SK-N-SH treated with all-trans-retinoic acid at 6 μM for 48 hours (cell line): Measurements from ENCODE around the gene CSNK1D.

Source experiments
- ATAC-seq: fragments of 200-7000 bp; cut with Tn5 transposase; 3 replicates; pipeline ENCODE4 v1.9.1; 2020; ENCODE audit warnings: mild to moderate bottlenecking, moderate library complexity
- BACH2 ChIP-seq: fragments of 250-450 bp; sonication (Bioruptor Pico); IDR thresholded peaks from 2 replicates; pipeline ENCODE4 v1.9.0; 2021; ENCODE audit warnings: mild to moderate bottlenecking, borderline replicate concordance
- CSDC2 ChIP-seq: fragments of 250-450 bp; sonication (Bioruptor Pico); IDR thresholded peaks from 2 replicates; pipeline ENCODE4 v1.5.0; 2020; ENCODE audit warnings: mild to moderate bottlenecking, moderate library complexity
- ESRRG ChIP-seq: fragments of 250-450 bp; sonication (Bioruptor Pico); IDR thresholded peaks from 2 replicates; pipeline ENCODE4 v1.6.1; 2021; ENCODE audit warnings: mild to moderate bottlenecking
- GLIS3 ChIP-seq: fragments of 250-450 bp; sonication (Bioruptor Pico); IDR thresholded peaks from 2 replicates; pipeline ENCODE4 v1.5.0; 2020; ENCODE audit warnings: mild to moderate bottlenecking, moderate library complexity
- ISL1 ChIP-seq: fragments of 250-450 bp; sonication (Bioruptor Pico); IDR thresholded peaks from 2 replicates; pipeline ENCODE4 v2.1.2; 2022; ENCODE audit warnings: mild to moderate bottlenecking, moderate library complexity
- PPARA ChIP-seq: fragments of 250-450 bp; sonication (Bioruptor Pico); IDR thresholded peaks from 2 replicates; pipeline ENCODE4 v1.5.0; 2020; ENCODE audit warnings: mild to moderate bottlenecking, borderline replicate concordance
- TCF4 ChIP-seq: fragments of 250-450 bp; sonication (Bioruptor Pico); IDR thresholded peaks from 2 replicates; pipeline ENCODE4 v1.8.0; 2021; ENCODE audit warnings: mild to moderate bottlenecking, moderate library complexity, borderline replicate concordance
- TOX ChIP-seq: fragments of 250-450 bp; sonication (Bioruptor Pico); IDR thresholded peaks from 2 replicates; pipeline ENCODE4 v1.8.0; 2021; ENCODE audit warnings: mild to moderate bottlenecking, moderate library complexity, borderline replicate concordance
- ZC3H10 ChIP-seq: fragments of 250-450 bp; sonication (Bioruptor Pico); IDR thresholded peaks from 2 replicates; pipeline ENCODE4 v1.5.1; 2021; ENCODE audit warnings: mild to moderate bottlenecking, moderate library complexity
- ZFP3 ChIP-seq: fragments of 250-450 bp; sonication (Bioruptor Pico); IDR thresholded peaks from 2 replicates; pipeline ENCODE4 v1.5.0; 2020; ENCODE audit warnings: mild to moderate bottlenecking, moderate library complexity
- ZFP30 ChIP-seq: fragments of 450-650 bp; formaldehyde crosslinking; IDR thresholded peaks from 2 replicates; pipeline ENCODE4 v1.5.0; 2022; ENCODE audit warnings: mild to moderate bottlenecking, moderate library complexity
- ZNF565 ChIP-seq: fragments of 450-650 bp; formaldehyde crosslinking; conservative IDR thresholded peaks from 2 replicates; pipeline ENCODE4 v1.5.0; 2020; ENCODE audit warnings: low read depth, mild to moderate bottlenecking, moderate library complexity
- ZNF70 ChIP-seq: fragments of 450-650 bp; formaldehyde crosslinking; IDR thresholded peaks from 2 replicates; pipeline ENCODE4 v1.5.0; 2020; ENCODE audit warnings: mild to moderate bottlenecking, moderate library complexity
- ZNF8 ChIP-seq: fragments of 450-650 bp; formaldehyde crosslinking; IDR thresholded peaks from 2 replicates; pipeline ENCODE4 v1.5.0; 2020; ENCODE audit warnings: mild to moderate bottlenecking, moderate library complexity
- TF ChIP-seq, protein P1 (sequence below): fragments of 250-450 bp; sonication (Bioruptor Pico); IDR thresholded peaks from 2 replicates; pipeline ENCODE4 v1.8.0; 2021; ENCODE audit warnings: low read depth, mild to moderate bottlenecking, moderate library complexity, borderline replicate concordance
- TF ChIP-seq, protein P2 (sequence below): fragments of 250-450 bp; sonication (Bioruptor Pico); IDR thresholded peaks from 2 replicates; pipeline ENCODE4 v1.5.1; 2021; ENCODE audit warnings: mild to moderate bottlenecking, moderate library complexity
- TF ChIP-seq, protein P3 (sequence below): fragments of 250-450 bp; sonication (Bioruptor Pico); IDR thresholded peaks from 2 replicates; pipeline ENCODE4 v1.5.0; 2020; ENCODE audit warnings: mild to moderate bottlenecking, moderate library complexity
- TF ChIP-seq, protein P4 (sequence below): fragments of 250-450 bp; sonication (Bioruptor Pico); IDR thresholded peaks from 2 replicates; pipeline ENCODE4 v1.5.1; 2020; ENCODE audit warnings: low read depth, mild to moderate bottlenecking, moderate library complexity

The CSNK1D gene

DNA sequence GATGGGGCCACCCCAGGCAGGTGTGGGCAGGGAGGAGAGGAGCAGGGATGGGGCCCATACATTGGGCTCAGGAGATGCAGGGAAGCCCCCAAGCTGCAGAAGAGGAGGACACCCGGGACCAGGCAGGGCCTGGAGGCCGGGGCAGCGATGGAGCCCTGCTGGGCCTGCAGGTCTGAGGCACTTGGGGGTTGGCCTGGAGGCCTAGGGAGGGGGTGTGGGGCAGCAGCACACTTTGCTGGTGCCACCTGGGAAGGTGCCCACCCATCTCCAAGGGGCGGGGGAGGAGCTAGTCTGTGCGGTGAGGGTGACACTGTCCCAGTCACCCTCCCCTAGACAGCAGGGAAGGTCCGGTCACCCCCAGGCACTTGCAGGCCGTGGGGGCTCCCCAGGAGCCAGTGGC lies 54.4 kb downstream of the CSNK1D start:
- TF ChIP-seq, protein P1, sequence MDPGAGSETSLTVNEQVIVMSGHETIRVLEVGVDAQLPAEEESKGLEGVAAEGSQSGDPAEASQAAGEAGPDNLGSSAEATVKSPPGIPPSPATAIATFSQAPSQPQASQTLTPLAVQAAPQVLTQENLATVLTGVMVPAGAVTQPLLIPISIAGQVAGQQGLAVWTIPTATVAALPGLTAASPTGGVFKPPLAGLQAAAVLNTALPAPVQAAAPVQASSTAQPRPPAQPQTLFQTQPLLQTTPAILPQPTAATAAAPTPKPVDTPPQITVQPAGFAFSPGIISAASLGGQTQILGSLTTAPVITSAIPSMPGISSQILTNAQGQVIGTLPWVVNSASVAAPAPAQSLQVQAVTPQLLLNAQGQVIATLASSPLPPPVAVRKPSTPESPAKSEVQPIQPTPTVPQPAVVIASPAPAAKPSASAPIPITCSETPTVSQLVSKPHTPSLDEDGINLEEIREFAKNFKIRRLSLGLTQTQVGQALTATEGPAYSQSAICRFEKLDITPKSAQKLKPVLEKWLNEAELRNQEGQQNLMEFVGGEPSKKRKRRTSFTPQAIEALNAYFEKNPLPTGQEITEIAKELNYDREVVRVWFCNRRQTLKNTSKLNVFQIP (CRISPR knock-in tag), result no peak
- no peak for TF ChIP-seq ZFP30 (CRISPR knock-in tag)
- TF ChIP-seq, protein P2, sequence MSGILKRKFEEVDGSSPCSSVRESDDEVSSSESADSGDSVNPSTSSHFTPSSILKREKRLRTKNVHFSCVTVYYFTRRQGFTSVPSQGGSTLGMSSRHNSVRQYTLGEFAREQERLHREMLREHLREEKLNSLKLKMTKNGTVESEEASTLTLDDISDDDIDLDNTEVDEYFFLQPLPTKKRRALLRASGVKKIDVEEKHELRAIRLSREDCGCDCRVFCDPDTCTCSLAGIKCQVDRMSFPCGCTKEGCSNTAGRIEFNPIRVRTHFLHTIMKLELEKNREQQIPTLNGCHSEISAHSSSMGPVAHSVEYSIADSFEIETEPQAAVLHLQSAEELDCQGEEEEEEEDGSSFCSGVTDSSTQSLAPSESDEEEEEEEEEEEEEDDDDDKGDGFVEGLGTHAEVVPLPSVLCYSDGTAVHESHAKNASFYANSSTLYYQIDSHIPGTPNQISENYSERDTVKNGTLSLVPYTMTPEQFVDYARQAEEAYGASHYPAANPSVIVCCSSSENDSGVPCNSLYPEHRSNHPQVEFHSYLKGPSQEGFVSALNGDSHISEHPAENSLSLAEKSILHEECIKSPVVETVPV (CRISPR knock-in tag), result no peak
- no peak for TF ChIP-seq TCF4 (CRISPR knock-in tag)
- TF ChIP-seq, all 23 proteins: peak for 0
- no peak for ATAC-seq

DNA sequence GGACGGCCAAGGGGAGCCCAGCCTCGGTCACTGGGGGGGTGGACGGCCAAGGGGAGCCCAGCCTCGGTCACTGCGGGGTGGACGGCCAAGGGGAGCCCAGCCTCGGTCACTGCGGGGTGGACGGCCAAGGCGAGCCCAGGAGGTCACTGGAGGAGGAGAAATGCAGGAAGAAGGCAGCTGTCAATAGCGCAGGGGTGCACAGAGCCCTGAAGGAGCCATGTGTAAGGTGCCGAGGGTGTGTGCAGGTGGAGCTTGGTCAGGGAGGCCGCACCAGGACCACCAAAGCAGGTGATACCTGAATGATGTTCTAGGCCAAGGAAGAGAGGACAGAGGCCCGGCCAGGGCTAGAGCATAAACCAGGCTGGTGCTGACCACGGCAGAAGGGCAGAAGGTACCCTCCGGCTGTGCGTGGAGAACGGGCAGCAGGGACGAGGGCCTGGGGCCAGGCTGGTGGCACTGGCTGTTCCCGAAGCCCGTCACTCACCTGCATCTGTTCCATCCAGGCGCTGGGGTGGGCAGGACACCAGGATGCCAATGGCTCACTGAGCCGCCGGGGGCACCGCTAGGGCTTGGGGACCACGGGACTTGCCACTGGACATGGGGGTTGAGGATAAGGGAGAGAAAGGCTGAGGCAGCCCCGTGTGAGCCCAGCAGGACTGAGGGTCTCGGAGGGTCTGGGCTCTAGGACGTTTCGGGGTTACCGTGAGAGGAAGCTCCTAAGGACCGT lies 55.0 kb downstream of the CSNK1D start:
- ATAC-seq, result no peak
- no peak for TF ChIP-seq ZFP3 (CRISPR knock-in tag)
- TF ChIP-seq TOX (CRISPR knock-in tag), result no peak
- no peak for TF ChIP-seq ZC3H10 (CRISPR knock-in tag)
- TF ChIP-seq GLIS3 (CRISPR knock-in tag), result no peak
- no peak for TF ChIP-seq BACH2 (CRISPR knock-in tag)
- TF ChIP-seq, protein P3, sequence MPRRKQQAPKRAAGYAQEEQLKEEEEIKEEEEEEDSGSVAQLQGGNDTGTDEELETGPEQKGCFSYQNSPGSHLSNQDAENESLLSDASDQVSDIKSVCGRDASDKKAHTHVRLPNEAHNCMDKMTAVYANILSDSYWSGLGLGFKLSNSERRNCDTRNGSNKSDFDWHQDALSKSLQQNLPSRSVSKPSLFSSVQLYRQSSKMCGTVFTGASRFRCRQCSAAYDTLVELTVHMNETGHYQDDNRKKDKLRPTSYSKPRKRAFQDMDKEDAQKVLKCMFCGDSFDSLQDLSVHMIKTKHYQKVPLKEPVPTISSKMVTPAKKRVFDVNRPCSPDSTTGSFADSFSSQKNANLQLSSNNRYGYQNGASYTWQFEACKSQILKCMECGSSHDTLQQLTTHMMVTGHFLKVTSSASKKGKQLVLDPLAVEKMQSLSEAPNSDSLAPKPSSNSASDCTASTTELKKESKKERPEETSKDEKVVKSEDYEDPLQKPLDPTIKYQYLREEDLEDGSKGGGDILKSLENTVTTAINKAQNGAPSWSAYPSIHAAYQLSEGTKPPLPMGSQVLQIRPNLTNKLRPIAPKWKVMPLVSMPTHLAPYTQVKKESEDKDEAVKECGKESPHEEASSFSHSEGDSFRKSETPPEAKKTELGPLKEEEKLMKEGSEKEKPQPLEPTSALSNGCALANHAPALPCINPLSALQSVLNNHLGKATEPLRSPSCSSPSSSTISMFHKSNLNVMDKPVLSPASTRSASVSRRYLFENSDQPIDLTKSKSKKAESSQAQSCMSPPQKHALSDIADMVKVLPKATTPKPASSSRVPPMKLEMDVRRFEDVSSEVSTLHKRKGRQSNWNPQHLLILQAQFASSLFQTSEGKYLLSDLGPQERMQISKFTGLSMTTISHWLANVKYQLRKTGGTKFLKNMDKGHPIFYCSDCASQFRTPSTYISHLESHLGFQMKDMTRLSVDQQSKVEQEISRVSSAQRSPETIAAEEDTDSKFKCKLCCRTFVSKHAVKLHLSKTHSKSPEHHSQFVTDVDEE (CRISPR knock-in tag), result no peak
- no peak for TF ChIP-seq ZNF565
- TF ChIP-seq CSDC2 (CRISPR knock-in tag), result no peak
- no peak for TF ChIP-seq TCF4 (CRISPR knock-in tag)
- TF ChIP-seq, protein P4, sequence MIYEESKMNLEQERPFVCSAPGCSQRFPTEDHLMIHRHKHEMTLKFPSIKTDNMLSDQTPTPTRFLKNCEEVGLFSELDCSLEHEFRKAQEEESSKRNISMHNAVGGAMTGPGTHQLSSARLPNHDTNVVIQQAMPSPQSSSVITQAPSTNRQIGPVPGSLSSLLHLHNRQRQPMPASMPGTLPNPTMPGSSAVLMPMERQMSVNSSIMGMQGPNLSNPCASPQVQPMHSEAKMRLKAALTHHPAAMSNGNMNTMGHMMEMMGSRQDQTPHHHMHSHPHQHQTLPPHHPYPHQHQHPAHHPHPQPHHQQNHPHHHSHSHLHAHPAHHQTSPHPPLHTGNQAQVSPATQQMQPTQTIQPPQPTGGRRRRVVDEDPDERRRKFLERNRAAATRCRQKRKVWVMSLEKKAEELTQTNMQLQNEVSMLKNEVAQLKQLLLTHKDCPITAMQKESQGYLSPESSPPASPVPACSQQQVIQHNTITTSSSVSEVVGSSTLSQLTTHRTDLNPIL (CRISPR knock-in tag), result no peak
- TF ChIP-seq ZNF8 (CRISPR knock-in tag), result no peak
- TF ChIP-seq ZNF70, result no peak
- no peak for TF ChIP-seq ISL1
- TF ChIP-seq ZFP30 (CRISPR knock-in tag), result no peak

DNA sequence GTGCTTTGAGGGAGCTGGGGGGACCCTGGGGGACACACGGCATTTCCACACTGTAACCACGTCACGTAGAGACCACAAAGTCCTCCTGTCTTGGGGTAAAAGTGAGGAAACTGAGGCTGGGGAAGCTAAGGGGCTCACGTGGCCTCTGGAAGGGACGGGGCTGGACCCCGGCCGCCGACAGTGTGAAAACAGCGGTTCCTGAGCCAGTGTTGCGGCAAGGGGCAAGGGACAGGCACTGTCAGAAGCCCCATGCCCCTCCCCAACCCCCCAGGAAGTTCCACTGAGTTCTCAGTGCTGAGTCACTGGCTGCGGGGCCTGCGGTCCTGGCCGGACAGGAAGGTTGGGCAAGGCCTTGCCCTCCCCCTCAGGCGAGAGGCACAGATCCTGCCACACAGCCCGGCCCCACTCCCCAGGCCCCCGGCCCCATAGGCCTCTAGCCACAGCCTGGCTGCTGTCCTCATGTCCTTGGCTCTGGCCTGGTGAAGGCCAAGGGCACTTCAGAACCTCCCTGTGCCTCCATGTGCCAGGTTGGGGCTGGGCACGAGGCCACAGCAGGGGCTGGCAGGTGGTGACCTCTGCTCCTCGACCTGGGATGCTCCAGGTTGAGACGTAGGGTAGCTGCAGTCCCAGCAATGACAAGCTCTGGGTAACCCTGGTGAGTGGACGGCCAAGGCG lies 55.8 kb downstream of the CSNK1D start:
- ATAC-seq, result peak; percentile 58

More for the DNA sequence above, 55.8 kb downstream of the CSNK1D start:
- TF ChIP-seq PPARA (CRISPR knock-in tag) (no peak), ESRRG (CRISPR knock-in tag) (no peak), ZFP3 (CRISPR knock-in tag) (no peak), ZNF565 (no peak), ZFP30 (CRISPR knock-in tag) (no peak)
- TF ChIP-seq, protein P2 (CRISPR knock-in tag), result no peak
